SK-N-MC (cell line): ENCODE measurements around the gene SLC20A1.

ENCODE experiments used
- EZH2 ChIP-seq: fragments of 200-600 bp; sonication (generic); IDR thresholded peaks from one replicate; pipeline ENCODE4 v1.6.1; 2017; ENCODE audit warnings: antibody characterized with exemption
- FOXP2 ChIP-seq: optimal IDR thresholded peaks from 2 replicates; pipeline ENCODE3; 2011; ENCODE audit warnings: mild to moderate bottlenecking, moderate library complexity; ENCODE audit not compliant: insufficient read depth; ENCODE audit errors: extremely low read length, control extremely low read depth
- POLR2AphosphoS5 ChIP-seq: IDR thresholded peaks from 2 replicates; pipeline ENCODE4 v1.6.1; 2012; ENCODE audit warnings: mild to moderate bottlenecking, low read depth, low read length, borderline replicate concordance

GRCh38 chr2:112686348-112687217 is 40.8 kb downstream of the SLC20A1 start:
- TF ChIP-seq POLR2AphosphoS5 = no peak
- no peak for TF ChIP-seq EZH2
- no peak for TF ChIP-seq FOXP2
